ENCODE measurements around the gene GRB2.
A peak's percentile ranks its signal among the peaks of the same experiment; 100 is the strongest.

GRB2 gene

DNA sequence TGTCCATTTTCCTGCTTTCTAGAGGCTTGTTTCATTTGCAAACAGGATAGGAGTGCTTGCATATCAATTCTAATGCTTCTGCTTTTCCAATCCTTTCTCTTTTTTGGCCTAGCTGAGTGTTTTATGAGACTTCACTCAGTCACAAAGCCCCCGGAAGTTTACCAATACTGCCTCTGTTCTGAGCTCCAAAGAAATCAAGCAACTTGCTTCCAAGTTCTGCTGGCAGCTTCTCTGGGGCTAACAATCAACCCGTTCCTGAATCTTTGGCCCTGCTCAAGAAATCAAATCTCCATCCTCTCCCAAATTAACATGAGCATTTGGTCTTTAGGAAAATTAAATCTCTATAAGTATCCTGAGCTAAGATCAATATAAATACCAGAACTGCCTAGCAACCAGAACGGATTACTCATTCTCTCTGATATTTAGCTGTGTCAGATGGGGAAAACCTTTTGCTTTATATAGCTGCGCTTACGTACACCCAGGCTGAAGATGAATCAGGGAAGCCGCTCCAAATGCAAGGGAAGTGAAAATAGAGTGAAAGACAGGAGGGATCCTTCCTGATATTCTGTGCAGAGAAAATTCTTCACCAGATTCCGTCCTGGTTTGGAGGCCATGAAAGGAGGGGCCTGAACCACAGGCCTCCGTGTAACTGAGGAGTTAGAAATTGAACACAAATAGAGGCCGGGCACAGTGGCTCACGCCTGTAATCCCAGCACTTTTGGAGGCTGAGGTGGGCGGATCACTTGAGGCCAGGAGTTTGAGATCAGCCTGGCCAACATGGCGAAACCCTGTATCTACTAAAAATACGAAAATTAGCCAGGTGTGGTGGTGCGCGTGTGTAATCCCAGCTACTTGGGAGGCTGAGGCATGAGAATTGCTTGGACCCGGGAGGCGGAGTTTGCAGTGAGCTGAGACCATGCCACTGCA, 23.3 kb upstream of the GRB2 start:
- no peak overlapping the region for H3K4me3 ChIP-seq (ENCODE audit: low read depth, low read length)

DNA sequence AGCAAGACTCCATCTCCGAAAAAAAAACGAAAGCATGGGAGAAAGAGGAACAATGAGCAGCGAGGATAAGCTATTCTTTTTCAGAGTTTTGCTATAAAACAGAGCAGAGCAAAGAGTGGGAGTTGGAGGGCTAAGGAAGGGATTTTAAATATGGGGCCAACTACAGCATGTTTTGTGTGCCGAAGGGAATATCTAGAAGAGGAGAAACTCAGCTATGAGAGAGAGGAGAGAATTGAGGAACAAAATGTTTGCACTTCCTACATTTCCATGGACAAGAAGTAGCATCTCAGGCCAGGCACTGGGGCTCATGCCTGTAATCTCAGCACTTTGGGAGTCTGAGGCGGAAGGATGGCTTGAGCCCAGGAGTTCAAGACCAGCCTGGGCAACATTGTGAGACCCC, 13.1 kb upstream of the GRB2 start:
- TF ChIP-seq, protein P1, sequence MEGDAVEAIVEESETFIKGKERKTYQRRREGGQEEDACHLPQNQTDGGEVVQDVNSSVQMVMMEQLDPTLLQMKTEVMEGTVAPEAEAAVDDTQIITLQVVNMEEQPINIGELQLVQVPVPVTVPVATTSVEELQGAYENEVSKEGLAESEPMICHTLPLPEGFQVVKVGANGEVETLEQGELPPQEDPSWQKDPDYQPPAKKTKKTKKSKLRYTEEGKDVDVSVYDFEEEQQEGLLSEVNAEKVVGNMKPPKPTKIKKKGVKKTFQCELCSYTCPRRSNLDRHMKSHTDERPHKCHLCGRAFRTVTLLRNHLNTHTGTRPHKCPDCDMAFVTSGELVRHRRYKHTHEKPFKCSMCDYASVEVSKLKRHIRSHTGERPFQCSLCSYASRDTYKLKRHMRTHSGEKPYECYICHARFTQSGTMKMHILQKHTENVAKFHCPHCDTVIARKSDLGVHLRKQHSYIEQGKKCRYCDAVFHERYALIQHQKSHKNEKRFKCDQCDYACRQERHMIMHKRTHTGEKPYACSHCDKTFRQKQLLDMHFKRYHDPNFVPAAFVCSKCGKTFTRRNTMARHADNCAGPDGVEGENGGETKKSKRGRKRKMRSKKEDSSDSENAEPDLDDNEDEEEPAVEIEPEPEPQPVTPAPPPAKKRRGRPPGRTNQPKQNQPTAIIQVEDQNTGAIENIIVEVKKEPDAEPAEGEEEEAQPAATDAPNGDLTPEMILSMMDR (IDR thresholded peaks at IDR 0.05; ENCODE audit: control insufficient read depth, extremely low read depth, insufficient read depth), result no peak
- no peak for DNase-seq (ENCODE audit: low read depth)

More for the DNA sequence above, 23.3 kb upstream of the GRB2 start:
- TF ChIP-seq, protein P1 (IDR thresholded peaks at IDR 0.05; ENCODE audit: control insufficient read depth, extremely low read depth, insufficient read depth), result no peak
- no peak for DNase-seq (ENCODE audit: low read depth)

DNA sequence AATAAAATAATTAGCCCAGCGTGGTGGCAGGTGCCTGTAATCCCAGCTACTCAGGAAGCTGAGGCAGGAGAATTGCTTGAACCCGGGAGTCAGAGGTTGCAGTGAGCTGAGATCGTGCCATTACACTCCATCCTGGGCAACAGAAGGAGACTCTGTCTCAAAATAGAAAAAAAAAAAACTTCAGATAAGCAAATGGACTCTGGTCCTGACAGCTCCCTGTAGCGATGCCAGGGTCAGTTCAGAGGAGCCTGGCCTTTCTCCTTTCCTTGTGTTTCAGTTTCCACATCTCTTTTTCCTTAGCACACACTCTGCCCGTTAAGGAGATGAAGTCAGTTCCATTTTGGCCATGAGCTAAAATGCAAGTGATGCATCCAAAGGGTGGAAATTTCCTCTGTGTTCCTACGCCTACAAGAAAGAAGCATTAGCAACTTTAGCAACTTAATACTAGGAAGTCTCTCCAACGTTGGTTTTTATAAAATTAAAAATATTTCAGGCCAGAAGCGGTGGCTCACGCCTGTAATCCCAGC, 11.6 kb upstream of the GRB2 start:
- no peak for DNase-seq (ENCODE audit: low read depth)
- TF ChIP-seq, protein P1 (IDR thresholded peaks at IDR 0.05; ENCODE audit: control insufficient read depth, extremely low read depth, insufficient read depth), result no peak
- no peak overlapping the region for H3K4me3 ChIP-seq (ENCODE audit: low read depth, low read length)

More for the DNA sequence above, 13.1 kb upstream of the GRB2 start:
- no peak overlapping the region for H3K4me3 ChIP-seq (ENCODE audit: low read depth, low read length)

DNA sequence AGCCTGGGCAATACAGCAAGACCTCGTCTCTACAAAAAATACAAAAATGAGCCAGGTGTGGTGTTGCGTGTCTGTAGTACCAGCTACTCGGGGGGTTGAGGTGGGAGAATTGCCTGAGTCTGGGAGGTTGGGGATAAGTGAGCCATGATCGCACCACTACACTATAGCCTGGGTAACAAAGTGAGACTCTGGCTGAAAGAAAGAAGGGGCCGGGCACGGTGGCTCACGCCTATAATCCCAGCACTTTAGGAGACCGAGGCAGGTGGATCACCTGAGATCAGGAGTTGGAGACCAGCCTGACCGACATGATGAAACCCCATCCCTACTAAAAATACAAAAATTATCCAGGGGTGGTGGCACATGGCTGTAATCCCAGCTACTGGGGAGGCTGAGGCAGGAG, 10.5 kb upstream of the GRB2 start:
- TF ChIP-seq, protein P1 (IDR thresholded peaks at IDR 0.05; ENCODE audit: control insufficient read depth, extremely low read depth, insufficient read depth), result no peak
- no peak overlapping the region for H3K4me3 ChIP-seq (ENCODE audit: low read depth, low read length)
- no peak for DNase-seq (ENCODE audit: low read depth)

DNA sequence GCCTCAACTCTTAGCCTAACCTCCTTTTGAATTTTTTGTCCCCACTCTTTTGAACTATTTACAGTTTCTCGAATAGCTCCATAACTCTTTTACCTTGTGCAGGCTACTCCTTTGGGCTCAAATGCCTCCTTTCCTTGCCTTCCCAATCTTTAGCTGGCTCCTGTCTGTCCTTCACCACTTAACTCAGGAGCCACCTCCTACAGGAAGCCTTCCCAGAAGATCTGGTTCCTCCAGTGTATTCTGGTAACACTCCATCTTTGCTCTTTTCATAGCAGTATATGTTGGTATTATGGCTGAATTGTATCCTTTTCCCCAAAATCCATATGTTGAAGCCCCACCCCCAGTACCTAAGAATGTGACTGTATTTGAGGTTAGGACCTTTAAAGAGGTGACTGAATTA, 9.0 kb upstream of the GRB2 start:
- TF ChIP-seq, protein P1 (IDR thresholded peaks at IDR 0.05; ENCODE audit: control insufficient read depth, extremely low read depth, insufficient read depth), result no peak
- no peak for DNase-seq (ENCODE audit: low read depth)
- H3K4me3 ChIP-seq (ENCODE audit: low read depth, low read length), result no peak overlapping the region

DNA sequence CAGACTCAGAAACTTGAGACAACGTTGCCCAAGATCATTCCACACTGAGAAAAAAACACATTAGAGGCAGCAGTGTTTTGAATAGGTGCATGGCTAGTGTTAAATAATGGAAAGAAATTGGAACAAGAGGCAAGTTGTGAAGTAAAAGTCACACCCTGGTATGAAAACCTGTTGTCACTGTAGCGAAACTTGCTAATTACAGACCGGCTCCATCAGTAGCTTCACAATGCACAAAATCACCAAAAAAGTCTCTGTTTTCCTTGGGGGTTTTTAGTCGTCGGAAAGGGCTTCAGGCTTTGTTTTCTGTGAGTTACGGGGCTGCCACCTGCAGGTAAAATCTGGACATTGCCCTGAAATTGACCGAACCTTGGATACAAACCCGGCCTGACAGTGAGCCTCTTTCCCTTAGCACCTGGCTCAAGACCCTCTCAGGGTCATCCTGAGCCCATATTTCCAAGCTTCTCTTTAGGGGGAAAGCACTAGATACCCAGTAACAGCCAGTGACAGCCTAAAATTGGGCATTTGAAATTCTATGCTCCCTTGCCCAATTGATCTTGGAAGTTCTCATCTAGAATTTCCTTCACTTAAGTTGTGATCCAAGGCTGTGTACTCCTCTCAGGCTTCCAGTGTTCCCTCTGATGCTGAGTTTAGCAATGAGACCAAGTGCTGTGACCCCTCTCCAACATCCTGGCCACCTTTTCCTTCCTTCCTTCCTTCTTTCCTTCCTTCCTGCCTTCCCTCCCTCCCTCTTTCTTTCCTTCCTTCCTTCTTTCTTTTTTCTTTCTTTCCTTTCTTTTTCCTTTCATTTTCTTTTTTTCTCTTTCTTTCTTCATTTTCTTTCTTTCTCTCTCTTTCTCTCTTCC, 7.2 kb upstream of the GRB2 start:
- no peak overlapping the region for H3K4me3 ChIP-seq (ENCODE audit: low read depth, low read length)
- TF ChIP-seq, protein P1 (IDR thresholded peaks at IDR 0.05; ENCODE audit: control insufficient read depth, extremely low read depth, insufficient read depth), result peak; percentile 80
- DNase-seq (ENCODE audit: low read depth), result no peak
